Right lobe of liver (tissue), 6 donors: ENCODE data around the gene CFAP221. TPM values are rescaled to one million over a fixed set of nuclear protein-coding genes. Genes with fewer than 3 reads are reported as not detected.

ENCODE experiments used
- ATAC-seq, 4 donors: fragments of 200-7000 bp; cut with Tn5 transposase; one replicate each; pipeline ENCODE4 v1.9.1; 2020; ENCODE audit warnings: mild to moderate bottlenecking in 4 of 4, moderate library complexity in 4 of 4
- DNase-seq, 3 donors: peaks; one replicate each; pipeline ENCODE4 v3.0.0-alpha.2; 2020
- H3K27ac ChIP-seq, 3 donors: fragments of 200-600 bp; one replicate each; pipeline ENCODE4 v1.8.0; 2022
- H3K27me3 ChIP-seq, 2 donors: fragments of 200-600 bp; one replicate each; pipeline ENCODE4 v1.8.0; 2022
- H3K36me3 ChIP-seq, 4 donors: fragments of 200-600 bp; sonication (generic) in 1 of 4; one replicate each; pipeline versions ENCODE4 v1.5.1 to v1.8.0; 2017 to 2022; ENCODE audit warnings: control low read depth in 1 of 4
- H3K4me1 ChIP-seq, 4 donors: fragments of 200-600 bp; sonication (generic) in 1 of 4; one replicate each; pipeline versions ENCODE4 v1.5.1 to v1.8.0; 2017 to 2022; ENCODE audit warnings: control low read depth in 1 of 4
- H3K4me3 ChIP-seq, 3 donors: fragments of 200-600 bp; one replicate each; pipeline ENCODE4 v1.8.0; 2022
- H3K9me3 ChIP-seq, 4 donors: fragments of 200-600 bp; sonication (generic) in 1 of 4; one replicate each; pipeline versions ENCODE4 v1.5.1 to v1.8.0; 2017 to 2022; ENCODE audit warnings: control low read depth in 1 of 4
- CTCF ChIP-seq, 4 donors: fragments of 200-600 bp in 3 of 4; fragments of 450-650 bp in 1 of 4; IDR thresholded peaks; one replicate each; pipeline versions ENCODE4 v1.5.1 to v1.8.0; 2016 to 2022; ENCODE audit warnings: antibody characterized with exemption in 4 of 4, mild to moderate bottlenecking in 2 of 4
- POLR2A ChIP-seq: fragments of 450-650 bp; IDR thresholded peaks from one replicate; pipeline ENCODE4 v1.6.1; 2017; ENCODE audit warnings: antibody characterized with exemption, mild to moderate bottlenecking
- WGBS: methylation state at CpG from one replicate; pipeline ENCODE4 v1.1.6; 2018; ENCODE audit warnings: low coverage, low lambda C conversion rate; ENCODE audit not compliant: insufficient coverage; ENCODE audit errors: missing lambda C conversion rate; 5-methylcytosine and 5-hydroxymethylcytosine counted together
- intact Hi-C, 2 donors: fragments of 100-400 bp; cut with DNase I; formaldehyde crosslinking; loops; one replicate each; pipeline versions ENCODE4 v1.11.2 to v1.14.1; 2022
- total RNA-seq, 6 experiments: library from RNA; depleted of rRNA in 2 of 6; stranded (reverse); fragments of >200 nt in 2 of 6; fragmentation: NEBNext Ultra II Directional in 3 of 6; extraction: Animal tissue kit (Norgen Biotek cat#: 25700) in 3 of 6; gene quantifications; one replicate each; pipeline versions ENCODE4 v1.1.0 to v1.2.4, GENCODE V29; 2016 to 2023
- donor health status: DM: no; HTN: yes; CAD: no.
- donor health status: DM: no; HTN: no; CAD: no.
- donor health status: DM: no; HTN: no; CAD: no.
- donor health status: DM: no; HTN: yes; CAD: no.
- donor health status: DM: no; HTN: yes; CAD: no.

CFAP221 gene
- total RNA-seq, 6 experiments from 2014 or later = 0.56 to 5.8 (median 2.4) TPM

DNA sequence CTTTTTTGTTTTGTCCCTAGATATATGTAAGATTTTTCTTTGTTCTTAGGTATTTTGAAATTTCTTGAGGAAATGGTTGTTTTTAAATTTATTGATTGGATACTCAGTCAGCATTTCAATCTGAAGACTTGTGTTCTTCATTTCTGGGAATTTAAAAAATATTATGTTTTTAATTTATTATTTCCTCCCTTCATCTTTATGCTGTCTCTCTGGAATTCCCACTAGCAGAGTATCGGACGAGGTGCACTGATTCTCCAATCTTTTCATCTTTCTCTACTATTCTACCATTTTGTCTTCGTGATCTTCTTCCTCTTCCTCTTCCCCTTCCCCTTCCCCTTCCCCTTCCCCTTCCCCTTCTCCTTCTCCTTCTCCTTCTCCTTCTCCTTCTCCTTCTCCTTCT lies 32.3 kb upstream of the CFAP221 start:
- Histone ChIP-seq H3K27ac (no peak overlapping the region), H3K9me3 (no peaks in the 10 kb centered on the region), H3K4me3 (no peak overlapping the region), H3K36me3 (no peaks in the 10 kb centered on the region), H3K27me3 (no peaks in the 10 kb centered on the region), H3K4me1 (no peaks in the 10 kb centered on the region)
- DNase-seq (no peak), ATAC-seq (no peak)
- intact Hi-C loops = no loop called here
- whole genome bisulfite sequencing = 78% methylated on average over 3 of the region's 3 CpGs
- TF ChIP-seq CTCF (IDR thresholded peaks at IDR 0.05) (no peak), POLR2A (no peak)

- Histone ChIP-seq H3K27me3 (no peaks in the 10 kb centered on the region), H3K9me3 (no peaks in the 10 kb centered on the region), H3K27ac (no peak overlapping the region), H3K36me3 (no peaks in the 10 kb centered on the region), H3K4me3 (no peak overlapping the region), H3K4me1 (no peaks in the 10 kb centered on the region)
- ATAC-seq = no peak
- TF ChIP-seq POLR2A (no peak), CTCF (IDR thresholded peaks at IDR 0.05) (no peak)
- DNase-seq = no peak
- WGBS = no CpG with 5 or more reads among the region's 1 CpG
- intact Hi-C loops = no loop called here
These were observed 31.3 kb upstream of the CFAP221 start for GRCh38 chr2:119512946-119513345.

GRCh38 chr2:119513832-119514231 lies 30.4 kb upstream of the CFAP221 start:
- no peak overlapping the region for H3K4me3 ChIP-seq
- H3K27ac ChIP-seq = no peak overlapping the region
- intact Hi-C loops = no loop called here
- H3K36me3 ChIP-seq = no peaks in the 10 kb centered on the region
- TF ChIP-seq CTCF (IDR thresholded peaks at IDR 0.05) = no peak
- TF ChIP-seq POLR2A = no peak
- H3K9me3 ChIP-seq = no peaks in the 10 kb centered on the region
- no peak for ATAC-seq
- no peaks in the 10 kb centered on the region for H3K27me3 ChIP-seq
- WGBS = 31% methylated on average over 1 of the region's 1 CpG
- no peak for DNase-seq
- no peaks in the 10 kb centered on the region for H3K4me1 ChIP-seq

- DNase-seq (no peak), ATAC-seq (no peak)
- no peak overlapping the region for H3K4me3 ChIP-seq
- no peaks in the 10 kb centered on the region for H3K27me3 ChIP-seq
- no peak for TF ChIP-seq POLR2A
- TF ChIP-seq CTCF (IDR thresholded peaks at IDR 0.05) = no peak
- WGBS = 90% methylated on average over 2 of the region's 2 CpGs
- no peaks in the 10 kb centered on the region for H3K4me1 ChIP-seq
- no peak overlapping the region for H3K27ac ChIP-seq
- H3K9me3 ChIP-seq = no peaks in the 10 kb centered on the region
- H3K36me3 ChIP-seq = no peaks in the 10 kb centered on the region
- intact Hi-C loops = no loop called here
These were observed 28.1 kb upstream of the CFAP221 start for GRCh38 chr2:119516121-119516520.

DNA sequence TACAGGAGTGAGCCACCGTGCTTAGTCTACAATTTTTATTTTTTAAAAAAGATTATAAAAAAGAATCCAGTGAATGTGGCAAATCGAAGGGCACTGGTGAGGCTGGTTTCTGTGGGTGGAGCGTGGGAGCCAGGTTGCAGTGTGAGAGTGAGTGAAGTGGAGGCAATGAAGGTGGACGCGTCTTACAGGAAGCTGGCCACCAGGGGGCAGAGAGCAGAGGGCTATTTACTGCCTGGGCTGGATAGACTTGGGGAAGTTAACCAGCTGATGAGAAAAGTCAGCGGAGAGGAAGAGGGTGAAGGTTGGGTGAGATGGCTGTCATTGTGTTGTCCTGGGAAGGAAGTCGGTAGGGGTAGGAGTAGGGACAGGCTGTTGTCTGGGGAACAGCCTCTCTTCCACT lies 26.8 kb upstream of the CFAP221 start:
- DNase-seq (peak; percentile 70 to 77 (median 74)), ATAC-seq (peak; percentile 91 to 99 (median 97))
- H3K36me3 ChIP-seq = no peaks in the 10 kb centered on the region
- no peaks in the 10 kb centered on the region for H3K27me3 ChIP-seq
- H3K4me3 ChIP-seq = no peak overlapping the region
- TF ChIP-seq POLR2A (no peak), CTCF (IDR thresholded peaks at IDR 0.05) (peak; percentile 65 to 74 (median 69))
- no peaks in the 10 kb centered on the region for H3K9me3 ChIP-seq
- no peak overlapping the region for H3K27ac ChIP-seq
- WGBS = 23% methylated on average over 7 of the region's 7 CpGs
- intact Hi-C loops = no loop called here
- H3K4me1 ChIP-seq = no peaks in the 10 kb centered on the region
